ENCODE data around the gene CNOT9.

Gene CNOT9

GRCh38 chr2:218642121-218642656 is 73.5 kb downstream of the CNOT9 start:
- TF ChIP-seq JUND (IDR thresholded peaks at IDR 0.05; ENCODE audit: low read depth), result no peak
- DNase-seq (ENCODE audit: low read depth in 1 of 2, low spot score in 1 of 2), result no peak
- in situ Hi-C loops (cut with HindIII; ENCODE audit: low pct_unique_long_range_greater_than_20kb, low sequenced_read_pairs), result no loop called here

DNA sequence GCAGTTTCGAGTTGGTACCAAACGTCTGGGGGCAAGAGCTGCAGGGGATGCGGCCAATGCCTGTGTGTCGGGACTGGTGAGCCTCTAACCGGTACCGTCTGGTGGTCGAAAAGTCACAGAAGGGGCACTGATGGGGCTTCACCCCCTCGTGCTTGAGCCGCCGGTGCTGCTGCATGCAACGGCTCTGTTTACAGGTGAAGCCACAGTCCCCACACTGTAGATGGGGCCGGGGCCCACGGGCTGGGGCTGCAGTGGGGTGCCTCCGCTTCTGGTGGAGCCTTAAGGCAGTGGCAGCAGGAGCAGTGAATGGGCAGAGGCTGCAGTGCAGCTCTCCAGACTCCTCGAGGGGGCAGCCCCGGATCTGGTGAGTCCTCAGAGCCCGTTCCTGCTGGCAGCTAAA is 74.1 kb downstream of the CNOT9 start:
- no peak for TF ChIP-seq JUND (IDR thresholded peaks at IDR 0.05; ENCODE audit: low read depth)
- no peak for DNase-seq (ENCODE audit: low read depth in 1 of 2, low spot score in 1 of 2)
- in situ Hi-C loops (cut with HindIII; ENCODE audit: low pct_unique_long_range_greater_than_20kb, low sequenced_read_pairs), result no loop called here

DNA sequence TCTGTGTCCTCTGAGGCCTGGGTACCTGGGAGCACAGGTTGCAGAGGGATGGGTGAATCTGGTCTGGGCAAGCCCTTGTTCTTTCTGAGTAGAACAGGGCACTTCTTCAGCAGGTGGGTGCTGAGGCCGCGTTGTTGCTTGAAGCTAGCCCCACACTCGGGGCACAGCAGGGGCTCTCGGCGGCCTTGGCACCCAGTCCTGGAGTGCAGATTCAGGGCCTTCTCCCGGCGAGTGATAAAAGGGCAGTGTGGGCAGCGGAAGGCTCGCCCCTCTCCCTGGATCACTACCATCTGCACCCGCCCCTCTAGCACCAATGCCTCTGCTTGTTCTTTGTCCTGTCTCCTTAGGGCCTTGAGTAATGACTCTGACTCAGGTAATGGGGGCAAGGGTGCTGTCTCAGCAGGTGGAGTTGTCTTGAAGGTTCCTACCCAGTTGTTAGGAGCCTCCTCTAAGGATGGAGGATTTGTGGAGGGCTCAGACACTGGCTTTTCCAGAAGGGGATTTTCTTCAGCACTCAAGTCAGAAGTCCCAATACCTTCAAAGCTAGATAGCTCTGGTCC is 75.2 kb downstream of the CNOT9 start:
- in situ Hi-C loops (cut with HindIII; ENCODE audit: low pct_unique_long_range_greater_than_20kb, low sequenced_read_pairs), result no loop called here

GRCh38 chr2:218644721-218645120 is 76.1 kb downstream of the CNOT9 start:
- in situ Hi-C loops (cut with HindIII; ENCODE audit: low pct_unique_long_range_greater_than_20kb, low sequenced_read_pairs), result no loop called here
- DNase-seq (ENCODE audit: low read depth in 1 of 2, low spot score in 1 of 2), result no peak
- no peak for TF ChIP-seq JUND (IDR thresholded peaks at IDR 0.05; ENCODE audit: low read depth)

More for the DNA sequence above, 75.2 kb downstream of the CNOT9 start:
- DNase-seq (ENCODE audit: low read depth in 1 of 2, low spot score in 1 of 2), result no peak
- no peak for TF ChIP-seq JUND (IDR thresholded peaks at IDR 0.05; ENCODE audit: low read depth)

GRCh38 chr2:218645126-218645525 is 76.5 kb downstream of the CNOT9 start:
- in situ Hi-C loops (cut with HindIII; ENCODE audit: low pct_unique_long_range_greater_than_20kb, low sequenced_read_pairs), result no loop called here
- no peak for DNase-seq (ENCODE audit: low read depth in 1 of 2, low spot score in 1 of 2)
- no peak for TF ChIP-seq JUND (IDR thresholded peaks at IDR 0.05; ENCODE audit: low read depth)

All from T47D (cell line).